ENCODE data around the gene PHF12. TPM values are rescaled to one million over a fixed set of nuclear protein-coding genes. Genes with fewer than 3 reads are reported as not detected.
A peak's percentile ranks its signal among the peaks of the same experiment; 100 is the strongest.

PHF12 gene
- total and polyA plus RNA-seq, 2 of the 4 experiments (the other 2 are of a cell fraction): 24.4 to 25.6 TPM

GRCh38 chr17:28944862-28945741 is 6.2 kb downstream of the PHF12 start:
- Histone ChIP-seq H2BK15ac (ENCODE audit: low read depth, low read length) (no peak overlapping the region), H4K8ac (ENCODE audit: low read depth in 2 of 2, low read length in 2 of 2) (peak overlapping the region in 1 of 2 experiments; percentile 37; a peak in 1 of 4 replicates), H3K18ac (ENCODE audit: low read depth, low read length) (0 out of 2 replicates have a peak overlapping the region, but pooled peaks have one; percentile 58), H3K23ac (ENCODE audit: low read depth, low read length) (peak overlapping the region; percentile 62), H4K20me1 (ENCODE audit: insufficient read depth, low read length) (peaks cover 85% of the 10 kb centered on the region), H2AK9ac (replicated peaks; ENCODE audit: low read depth, low read length, poor library complexity) (no peak overlapping the region), H3K9me1 (ENCODE audit: insufficient read depth, low read length) (peaks cover 17% of the 10 kb centered on the region), H2AK5ac (ENCODE audit: low read depth, low read length) (peak overlapping the region; percentile 61; the same call in 1 of the 2 replicates), H4K91ac (ENCODE audit: insufficient read depth, low read depth, low read length) (no peak overlapping the region), H2AFZ (replicated peaks; ENCODE audit: low read length, poor library complexity) (peak overlapping the region; percentile 38), H3K9ac (ENCODE audit: low read depth, low read length) (peak overlapping the region; percentile 21; the same call in 1 of the 2 replicates), H3K4me1 (ENCODE audit: control insufficient read depth, insufficient read depth, low read length) (peaks cover 13% of the 10 kb centered on the region), H2BK120ac (ENCODE audit: low read depth, low read length) (peak overlapping the region; percentile 21; the same call in 1 of the 2 replicates), H3K27me3 (ENCODE audit: control insufficient read depth, insufficient read depth, low read length) (no peaks in the 10 kb centered on the region), H3K79me1 (ENCODE audit: low read depth in 1 of 2, low read length in 2 of 2) (peaks cover 14 to 57% of the 10 kb centered on the region in 2 experiments; a peak in 3 of 4 replicates), H3K56ac (ENCODE audit: extremely low read depth, insufficient read depth, low read length) (no peak overlapping the region), H3K4ac (ENCODE audit: low read depth, low read length) (peak overlapping the region; percentile 68), H3K4me3 (ENCODE audit: insufficient read depth, low read depth, low read length) (peak overlapping the region; percentile 17; the same call in 1 of the 2 replicates), H2BK20ac (ENCODE audit: low read depth, low read length) (peak overlapping the region; percentile 6; the same call in 1 of the 2 replicates), H3K4me2 (ENCODE audit: low read depth, low read length) (peak overlapping the region; percentile 96), H3K9me3 (ENCODE audit: control insufficient read depth, insufficient read depth, low read length) (no peaks in the 10 kb centered on the region), H2BK5ac (ENCODE audit: low read depth, low read length, poor library complexity, severe bottlenecking) (peak overlapping the region; percentile 65), H4K5ac (ENCODE audit: low read depth, low read length) (0 out of 2 replicates have a peak overlapping the region, but pooled peaks have one; percentile 15), H3K36me3 (ENCODE audit: control insufficient read depth, insufficient read depth, low read length) (peaks cover 10% of the 10 kb centered on the region), H3K14ac (replicated peaks; ENCODE audit: low read depth, low read length) (peak overlapping the region; percentile 59), H3K27ac (ENCODE audit: insufficient read depth, low read length) (peak overlapping the region; percentile 28; the same call in 1 of the 2 replicates)
- POLR2A ChIA-PET (ENCODE audit: unreplicated experiment): interaction anchor here (0.5 kb wide), 1 partner anchor 14 kb away, joined by 3 read pairs; no protein-coding TSS in a partner anchor
- 50% methylated on average over 3 of the region's 8 CpGs; no CpG with 5 or more reads in 1 of the 2 experiments for WGBS, 2 experiments (ENCODE audit: extremely low coverage in 2 of 2, insufficient read length in 1 of 2)
- in situ Hi-C loops (cut with MboI; ENCODE audit: low sequenced_read_pairs) (no loop called here), dilution Hi-C loops (cut with HindIII; ENCODE audit: low sequenced_read_pairs, unreplicated experiment) (no loop called here), intact Hi-C loops (cut with micrococcal nuclease) (loop anchor here (5.0 kb wide), 1 partner anchor 38 kb away; no protein-coding TSS in a partner anchor)
- ATAC-seq (ENCODE audit: low read depth): no peak; the same call in 1 of the 2 replicates
- DNase-seq: peak; percentile 54
- TF ChIP-seq NFE2L2 (IDR thresholded peaks at IDR 0.05; ENCODE audit: low read depth, low read length) (no peak), MAFK (IDR thresholded peaks at IDR 0.05; ENCODE audit: low read depth, low read length) (no peak), RFX5 (IDR thresholded peaks at IDR 0.05; ENCODE audit: low read depth, low read length) (no peak), RAD21 (IDR thresholded peaks at IDR 0.05; ENCODE audit: low read length) (no peak), RCOR1 (IDR thresholded peaks at IDR 0.05; ENCODE audit: insufficient replicate concordance, low read length) (no peak), ELK1 (IDR thresholded peaks at IDR 0.05; ENCODE audit: borderline replicate concordance, low read depth, low read length) (no peak), BHLHE40 (IDR thresholded peaks at IDR 0.05; ENCODE audit: low read depth, low read length) (no peak), MXI1 (IDR thresholded peaks at IDR 0.05; ENCODE audit: borderline replicate concordance, low read depth, low read length) (no peak)
- TF ChIP-seq, protein P1, sequence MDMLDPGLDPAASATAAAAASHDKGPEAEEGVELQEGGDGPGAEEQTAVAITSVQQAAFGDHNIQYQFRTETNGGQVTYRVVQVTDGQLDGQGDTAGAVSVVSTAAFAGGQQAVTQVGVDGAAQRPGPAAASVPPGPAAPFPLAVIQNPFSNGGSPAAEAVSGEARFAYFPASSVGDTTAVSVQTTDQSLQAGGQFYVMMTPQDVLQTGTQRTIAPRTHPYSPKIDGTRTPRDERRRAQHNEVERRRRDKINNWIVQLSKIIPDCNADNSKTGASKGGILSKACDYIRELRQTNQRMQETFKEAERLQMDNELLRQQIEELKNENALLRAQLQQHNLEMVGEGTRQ (IDR thresholded peaks at IDR 0.05; ENCODE audit: low read depth, low read length): no peak
- CTCF ChIA-PET: interaction anchor here (1.0 to 1.5 kb wide), 2 partner anchors 182 to 218 kb away, joined by 5 read pairs; no protein-coding TSS in a partner anchor
- no TSS peak for BruUV-seq (replicated peaks)
